ENCODE data around the gene SKP2.

DNA sequence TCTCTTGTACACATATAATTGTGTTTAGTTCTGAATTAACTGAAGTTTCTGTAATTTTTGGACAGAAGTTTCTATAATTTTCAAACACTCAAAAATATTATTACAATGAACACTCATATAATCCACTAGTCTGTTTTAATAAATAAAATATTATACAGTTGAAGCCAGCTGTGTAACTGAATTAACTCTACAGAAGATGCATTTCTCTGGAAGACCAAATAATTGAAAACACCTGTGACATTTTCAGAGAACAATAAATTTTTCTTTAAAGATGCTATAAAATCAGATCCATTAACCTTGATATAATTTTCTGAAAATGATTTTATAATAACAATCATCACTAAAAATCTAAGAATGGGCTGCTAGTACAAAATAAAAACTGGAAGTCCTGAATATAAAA, 75.1 kb downstream of the SKP2 start:
- TF ChIP-seq, protein P1, sequence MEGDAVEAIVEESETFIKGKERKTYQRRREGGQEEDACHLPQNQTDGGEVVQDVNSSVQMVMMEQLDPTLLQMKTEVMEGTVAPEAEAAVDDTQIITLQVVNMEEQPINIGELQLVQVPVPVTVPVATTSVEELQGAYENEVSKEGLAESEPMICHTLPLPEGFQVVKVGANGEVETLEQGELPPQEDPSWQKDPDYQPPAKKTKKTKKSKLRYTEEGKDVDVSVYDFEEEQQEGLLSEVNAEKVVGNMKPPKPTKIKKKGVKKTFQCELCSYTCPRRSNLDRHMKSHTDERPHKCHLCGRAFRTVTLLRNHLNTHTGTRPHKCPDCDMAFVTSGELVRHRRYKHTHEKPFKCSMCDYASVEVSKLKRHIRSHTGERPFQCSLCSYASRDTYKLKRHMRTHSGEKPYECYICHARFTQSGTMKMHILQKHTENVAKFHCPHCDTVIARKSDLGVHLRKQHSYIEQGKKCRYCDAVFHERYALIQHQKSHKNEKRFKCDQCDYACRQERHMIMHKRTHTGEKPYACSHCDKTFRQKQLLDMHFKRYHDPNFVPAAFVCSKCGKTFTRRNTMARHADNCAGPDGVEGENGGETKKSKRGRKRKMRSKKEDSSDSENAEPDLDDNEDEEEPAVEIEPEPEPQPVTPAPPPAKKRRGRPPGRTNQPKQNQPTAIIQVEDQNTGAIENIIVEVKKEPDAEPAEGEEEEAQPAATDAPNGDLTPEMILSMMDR (IDR thresholded peaks at IDR 0.05), result no peak
- TF ChIP-seq POLR2A (IDR thresholded peaks at IDR 0.05), result no peak
